Activated CD4-positive, alpha-beta T cell treated with anti-CD3 and anti-CD28 coated beads, Interleukin-2, amount 10 ng/mL, durations not matched to agents 24 days and 14 days (primary cell): ENCODE measurements around the gene ANKRD12. TPM values are rescaled to one million over a fixed set of nuclear protein-coding genes. Genes with fewer than 3 reads are reported as not detected.
A peak's percentile ranks its signal among the peaks of the same experiment; 100 is the strongest.

Source experiments
- DNase-seq: peaks from one replicate; pipeline ENCODE4 v3.0.0; 2022
- H3K27ac Mint-ChIP-seq: one replicate; pipeline ENCODE4 v1.8.0; 2022; ENCODE audit warnings: mild to moderate bottlenecking, mixed read lengths
- H3K27me3 Mint-ChIP-seq: one replicate; pipeline ENCODE4 v1.8.0; 2022; ENCODE audit warnings: mixed read lengths
- H3K36me3 Mint-ChIP-seq: one replicate; pipeline ENCODE4 v1.8.0; 2022; ENCODE audit warnings: low read depth, mild to moderate bottlenecking, mixed read lengths
- H3K4me1 Mint-ChIP-seq: one replicate; pipeline ENCODE4 v1.8.0; 2021; ENCODE audit warnings: mixed read lengths
- H3K4me3 Mint-ChIP-seq: one replicate; pipeline ENCODE4 v1.8.0; 2022; ENCODE audit warnings: mild to moderate bottlenecking, moderate library complexity, mixed read lengths
- H3K9me3 Mint-ChIP-seq: one replicate; pipeline ENCODE4 v1.8.0; 2021; ENCODE audit warnings: mixed read lengths
- intact Hi-C: fragments of 100-400 bp; cut with micrococcal nuclease; formaldehyde crosslinking; loops from one replicate; pipeline ENCODE4 v1.15.1; 2023
- total RNA-seq: library from RNA; stranded (reverse); gene quantifications from 2 replicates; pipeline ENCODE4 v1.2.3, GENCODE V29; 2022

ANKRD12 gene
- total RNA-seq, 1 donor from 2014 or later, result 60.8 TPM

DNA sequence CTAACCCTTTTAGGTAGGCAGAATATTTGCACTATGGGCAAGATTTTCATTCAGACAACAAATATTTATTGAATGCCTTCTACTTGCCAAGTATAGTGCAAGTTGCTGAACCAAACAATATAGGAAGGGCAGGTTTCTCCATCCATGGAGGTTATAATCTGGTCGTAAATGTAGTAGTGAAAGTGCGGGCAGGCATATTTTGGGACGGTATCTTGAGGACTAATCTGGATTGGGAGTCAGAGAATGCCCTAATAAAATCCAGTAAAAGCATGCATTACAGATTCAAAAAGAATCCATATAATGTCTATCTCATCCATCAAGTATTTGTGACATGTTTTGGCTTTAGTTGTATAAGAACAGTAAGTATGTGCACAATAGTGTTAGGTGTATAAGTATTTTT lies 35.8 kb upstream of the ANKRD12 start:
- Mint-ChIP-seq H3K36me3 (peaks cover 26% of the 10 kb centered on the region), H3K27ac (peak overlapping the region; percentile 66), H3K27me3 (no peaks in the 10 kb centered on the region), H3K4me1 (peaks cover 50% of the 10 kb centered on the region), H3K4me3 (peak overlapping the region; percentile 25), H3K9me3 (no peaks in the 10 kb centered on the region)
- DNase-seq, result peak; percentile 47
- intact Hi-C loops, result loop anchor here (5.0 kb wide), 1 partner anchor 812 kb away; the partner anchor contains the start of gene VAPA

DNA sequence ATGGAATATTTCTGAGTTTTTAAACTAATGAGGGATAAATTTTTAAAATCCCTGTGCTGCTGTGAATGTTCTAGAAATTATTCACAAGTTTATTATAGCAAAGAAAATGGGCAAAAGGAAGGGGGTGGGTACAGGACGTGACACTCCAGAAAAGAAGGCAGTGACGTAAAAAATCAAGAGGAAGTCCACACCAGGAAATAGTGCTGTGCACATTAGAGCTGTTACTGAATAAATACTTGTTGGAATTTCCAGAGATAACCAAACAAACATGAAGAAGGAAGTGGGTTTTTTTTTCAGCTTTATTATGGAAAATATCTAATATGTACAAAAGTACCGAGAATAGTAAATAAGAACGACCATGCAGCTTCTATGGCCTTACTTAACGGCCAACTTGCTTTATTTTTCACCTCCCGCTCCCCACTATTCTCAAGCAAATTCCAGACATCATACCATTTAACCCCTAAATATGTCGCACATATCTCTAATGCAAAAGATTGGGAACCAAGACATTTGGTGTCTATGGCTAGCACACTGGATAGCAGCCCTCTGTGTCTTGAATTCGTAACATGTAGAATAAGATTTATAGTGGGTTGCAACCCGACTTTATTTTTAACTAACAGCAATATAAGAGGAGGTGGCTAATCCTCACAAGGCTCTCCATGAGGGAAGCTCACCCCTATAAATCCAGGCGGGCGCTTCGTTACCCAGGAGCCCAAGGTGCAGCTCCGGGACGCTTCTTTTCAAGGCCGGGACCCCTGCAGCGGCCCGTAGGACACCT lies 34.7 kb upstream of the ANKRD12 start:
- Mint-ChIP-seq H3K27ac (peak overlapping the region; percentile 98), H3K9me3 (no peaks in the 10 kb centered on the region), H3K27me3 (no peaks in the 10 kb centered on the region), H3K4me1 (peaks cover 53% of the 10 kb centered on the region), H3K4me3 (peak overlapping the region; percentile 95), H3K36me3 (peaks cover 35% of the 10 kb centered on the region)
- intact Hi-C loops, result loop anchor here (1.0 to 5.0 kb wide), 5 partner anchors 8 to 810 kb away; partner anchors contain the start of genes ANKRD12 and VAPA
- DNase-seq, result peak; percentile 81

DNA sequence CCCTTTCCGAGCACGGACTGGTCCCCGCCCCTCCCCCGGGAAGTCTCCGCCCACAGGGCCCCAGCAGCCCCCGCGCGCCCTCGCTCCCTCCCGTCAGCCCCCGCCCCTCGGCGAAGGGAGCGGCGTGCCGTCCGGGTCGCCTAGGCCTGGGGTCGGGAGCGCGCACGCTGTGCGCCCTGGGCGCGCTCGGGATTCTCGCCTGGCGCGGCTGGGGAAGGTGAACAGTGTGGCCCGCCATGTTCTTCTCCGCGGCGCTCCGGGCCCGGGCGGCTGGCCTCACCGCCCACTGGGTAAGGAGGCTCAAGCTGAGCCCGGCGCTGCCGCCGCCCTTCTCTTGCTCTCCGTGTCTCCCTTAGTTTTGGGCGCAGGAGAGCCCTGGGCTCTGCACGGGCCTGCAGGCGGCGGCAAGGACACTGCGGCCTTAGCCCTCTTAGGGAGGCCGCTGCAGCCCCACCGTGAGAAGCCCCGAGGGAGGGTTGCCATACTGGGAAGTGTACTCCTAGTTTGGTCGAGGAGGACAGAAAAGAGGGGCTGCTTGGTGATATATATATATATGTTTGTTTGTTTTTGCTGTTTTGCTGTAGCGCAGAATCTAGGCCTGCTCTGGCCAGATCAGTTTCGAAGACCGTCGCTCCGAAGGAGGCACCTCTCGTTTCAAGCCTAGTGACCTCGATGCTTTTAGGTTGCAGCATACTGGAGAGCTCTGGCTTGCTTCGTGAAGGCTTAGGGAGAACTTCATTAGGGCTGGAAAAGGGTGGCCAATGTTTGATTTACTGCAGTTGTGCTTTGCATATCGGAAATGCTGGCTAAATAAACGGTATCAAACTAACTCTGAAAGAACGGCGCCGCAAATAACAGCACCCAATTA lies 33.8 kb upstream of the ANKRD12 start, which contains the start of gene NDUFV2:
Gene NDUFV2 (plus strand): TSS at position 192 of the 868 bp plus-strand sequence. CDS start 45 bp downstream, at position 237.
- peaks cover 43% of the 10 kb centered on the region for H3K36me3 Mint-ChIP-seq
- no peaks in the 10 kb centered on the region for H3K9me3 Mint-ChIP-seq
- H3K4me3 Mint-ChIP-seq, result peak within 1 kb of the TSS; percentile 95
- no peaks in the 10 kb centered on the region for H3K27me3 Mint-ChIP-seq
- intact Hi-C loops, result loop anchor here (1.0 to 5.0 kb wide), 5 partner anchors 8 to 810 kb away; partner anchors contain the start of genes ANKRD12 and VAPA
- H3K27ac Mint-ChIP-seq, result peak within 1 kb of the TSS; percentile 98
- peak; percentile 100 for DNase-seq
- H3K4me1 Mint-ChIP-seq, result peaks cover 54% of the 10 kb centered on the region

GRCh38 chr18:9103376-9103873 lies 33.2 kb upstream of the ANKRD12 start:
- H3K4me1 Mint-ChIP-seq, result peaks cover 55% of the 10 kb centered on the region
- no peaks in the 10 kb centered on the region for H3K27me3 Mint-ChIP-seq
- peaks cover 46% of the 10 kb centered on the region for H3K36me3 Mint-ChIP-seq
- intact Hi-C loops, result loop anchor here (2.0 to 5.0 kb wide), 2 partner anchors 13 to 809 kb away; partner anchors contain the start of gene VAPA
- peak overlapping the region; percentile 95 for H3K4me3 Mint-ChIP-seq
- peak; percentile 54 for DNase-seq
- peak overlapping the region; percentile 98 for H3K27ac Mint-ChIP-seq
- no peaks in the 10 kb centered on the region for H3K9me3 Mint-ChIP-seq

DNA sequence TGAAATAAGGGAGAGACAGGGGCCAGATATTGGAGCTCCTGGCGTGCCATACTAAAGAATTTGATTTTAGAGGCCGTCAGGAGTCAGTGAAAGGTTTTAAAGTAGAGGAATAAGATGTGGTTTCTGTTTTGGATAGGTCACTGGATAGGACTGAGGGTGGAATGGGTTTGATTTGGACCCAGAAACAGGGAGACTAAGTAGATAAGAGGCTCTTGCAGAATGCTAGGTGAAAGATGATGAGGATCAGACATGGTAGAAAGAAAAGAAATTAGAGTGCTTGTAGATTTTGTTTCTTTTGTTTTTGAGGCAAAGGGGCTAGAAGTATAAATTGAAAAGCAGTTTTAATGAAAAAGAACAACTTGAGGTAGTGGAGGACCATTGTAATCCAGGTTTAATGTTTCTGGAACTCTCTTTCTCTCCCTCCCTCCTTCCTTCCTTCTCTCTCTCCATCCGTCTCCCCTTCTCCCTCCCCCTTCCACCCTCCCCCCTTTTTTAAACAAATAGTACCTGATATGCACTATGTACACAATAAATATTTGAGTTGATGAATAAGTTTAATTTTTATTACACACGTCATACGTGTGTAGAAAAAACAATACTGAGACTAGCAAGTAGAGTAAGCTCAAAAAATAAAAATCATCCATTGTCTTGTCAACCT lies 32.2 kb upstream of the ANKRD12 start:
- Mint-ChIP-seq H3K36me3 (peaks cover 53% of the 10 kb centered on the region), H3K27me3 (no peaks in the 10 kb centered on the region), H3K9me3 (no peaks in the 10 kb centered on the region), H3K4me1 (peaks cover 61% of the 10 kb centered on the region), H3K4me3 (peak overlapping the region; percentile 95), H3K27ac (peak overlapping the region; percentile 98)
- intact Hi-C loops, result loop anchor here (5.0 kb wide), 1 partner anchor 808 kb away; the partner anchor contains the start of gene VAPA
- no peak for DNase-seq

GRCh38 chr18:9105420-9105819 lies 31.2 kb upstream of the ANKRD12 start:
- H3K36me3 Mint-ChIP-seq, result peaks cover 56% of the 10 kb centered on the region
- no peaks in the 10 kb centered on the region for H3K27me3 Mint-ChIP-seq
- no peaks in the 10 kb centered on the region for H3K9me3 Mint-ChIP-seq
- peak overlapping the region; percentile 98 for H3K27ac Mint-ChIP-seq
- intact Hi-C loops, result loop anchor here (5.0 kb wide), 1 partner anchor 372 kb away; the partner anchor contains the start of gene RALBP1
- H3K4me1 Mint-ChIP-seq, result peaks cover 64% of the 10 kb centered on the region
- peak; percentile 53 for DNase-seq
- peak overlapping the region; percentile 95 for H3K4me3 Mint-ChIP-seq

DNA sequence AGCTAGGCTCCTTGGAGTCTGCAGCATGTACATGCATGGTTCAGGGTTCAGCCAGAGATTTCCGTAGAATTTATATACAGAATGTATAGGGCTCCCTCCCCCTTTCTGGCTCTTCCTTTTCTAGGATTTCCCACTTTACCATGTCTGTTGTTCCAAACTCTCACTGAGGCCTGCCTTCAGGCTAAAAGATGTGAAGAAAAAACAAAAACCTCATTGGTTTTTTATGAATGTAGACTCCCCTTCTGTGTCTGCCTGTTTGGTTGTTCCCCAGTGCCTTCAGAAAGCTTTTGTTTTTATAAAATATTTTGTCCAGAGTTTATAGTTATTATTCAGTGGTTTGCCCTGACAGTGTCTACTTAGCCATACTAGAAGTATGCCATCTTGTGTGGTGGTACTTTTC lies 30.5 kb upstream of the ANKRD12 start:
- Mint-ChIP-seq H3K4me1 (peaks cover 65% of the 10 kb centered on the region), H3K4me3 (peak overlapping the region; percentile 95), H3K9me3 (no peaks in the 10 kb centered on the region), H3K36me3 (peaks cover 62% of the 10 kb centered on the region), H3K27me3 (no peaks in the 10 kb centered on the region), H3K27ac (peak overlapping the region; percentile 98)
- DNase-seq, result peak; percentile 53
- intact Hi-C loops, result loop anchor here (5.0 kb wide), 1 partner anchor 371 kb away; the partner anchor contains the start of gene RALBP1

DNA sequence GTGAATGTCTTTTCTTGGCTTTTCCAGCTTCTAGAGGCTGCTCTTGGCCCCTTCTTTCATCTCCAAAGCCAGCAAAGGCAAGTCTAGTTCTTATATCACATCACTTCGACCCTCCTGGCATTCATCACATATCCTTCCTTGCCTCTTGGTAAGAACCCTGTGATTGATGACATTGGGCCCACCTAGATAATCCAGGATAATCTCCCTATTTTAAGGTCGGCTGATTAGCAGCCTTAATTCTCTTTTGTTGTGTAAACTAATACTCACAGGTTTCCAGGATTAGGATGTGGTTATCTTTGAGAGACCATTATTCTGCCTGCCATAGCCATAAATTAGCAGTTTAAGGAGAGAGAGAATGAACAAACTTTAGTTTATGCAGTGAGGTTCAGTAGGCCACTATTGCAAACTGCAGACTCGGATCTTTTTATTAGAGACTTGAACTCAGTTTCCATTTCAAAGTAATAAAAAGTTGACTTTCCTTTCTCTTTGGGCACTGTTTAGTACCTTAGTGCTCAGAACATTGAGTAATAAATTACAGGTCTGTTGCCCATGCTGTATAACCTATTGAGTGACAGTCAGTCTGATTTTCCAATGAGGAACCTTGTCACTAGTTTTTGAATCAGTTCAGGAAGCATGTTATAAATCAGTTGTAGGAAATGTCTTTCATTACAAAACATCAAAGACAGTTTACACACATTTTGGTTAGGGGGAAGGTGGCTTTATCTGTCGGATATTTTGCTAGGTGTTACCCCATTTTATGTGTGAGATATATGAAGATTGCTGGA lies 29.6 kb upstream of the ANKRD12 start:
- Mint-ChIP-seq H3K36me3 (peaks cover 68% of the 10 kb centered on the region), H3K27ac (peak overlapping the region; percentile 98), H3K4me3 (peak overlapping the region; percentile 95), H3K4me1 (peaks cover 60% of the 10 kb centered on the region), H3K9me3 (no peaks in the 10 kb centered on the region), H3K27me3 (no peaks in the 10 kb centered on the region)
- intact Hi-C loops, result loop anchor here (5.0 kb wide), 1 partner anchor 370 kb away; the partner anchor contains the start of gene RALBP1
- no peak for DNase-seq

GRCh38 chr18:9108911-9109310 lies 27.7 kb upstream of the ANKRD12 start:
- H3K9me3 Mint-ChIP-seq, result no peaks in the 10 kb centered on the region
- peaks cover 69% of the 10 kb centered on the region for H3K4me1 Mint-ChIP-seq
- H3K36me3 Mint-ChIP-seq, result peaks cover 77% of the 10 kb centered on the region
- no peaks in the 10 kb centered on the region for H3K27me3 Mint-ChIP-seq
- DNase-seq, result peak; percentile 60
- intact Hi-C loops, result loop anchor here (1.0 to 5.0 kb wide), 2 partner anchors 8 to 368 kb away; partner anchors contain the start of gene RALBP1
- peak overlapping the region; percentile 58 for H3K4me3 Mint-ChIP-seq
- peak overlapping the region; percentile 81 for H3K27ac Mint-ChIP-seq

- Mint-ChIP-seq H3K27me3 (no peaks in the 10 kb centered on the region), H3K4me3 (peak overlapping the region; percentile 58), H3K36me3 (peaks cover 71% of the 10 kb centered on the region), H3K27ac (peak overlapping the region; percentile 81), H3K9me3 (no peaks in the 10 kb centered on the region), H3K4me1 (peaks cover 66% of the 10 kb centered on the region)
- intact Hi-C loops, result loop anchor here (1.0 to 5.0 kb wide), 2 partner anchors 8 to 368 kb away; partner anchors contain the start of gene RALBP1
- no peak for DNase-seq
Observed at GRCh38 chr18:9109523-9109922, 27.1 kb upstream of the ANKRD12 start.

GRCh38 chr18:9113468-9114149 lies 23.0 kb upstream of the ANKRD12 start:
- H3K27ac Mint-ChIP-seq, result peak overlapping the region; percentile 85
- peak overlapping the region; percentile 38 for H3K4me3 Mint-ChIP-seq
- no peaks in the 10 kb centered on the region for H3K9me3 Mint-ChIP-seq
- DNase-seq, result peak; percentile 58
- peaks cover 63% of the 10 kb centered on the region for H3K4me1 Mint-ChIP-seq
- intact Hi-C loops, result no loop called here
- H3K36me3 Mint-ChIP-seq, result peaks cover 55% of the 10 kb centered on the region
- no peaks in the 10 kb centered on the region for H3K27me3 Mint-ChIP-seq

- Mint-ChIP-seq H3K27ac (peak overlapping the region; percentile 99), H3K9me3 (no peaks in the 10 kb centered on the region), H3K4me3 (peak overlapping the region; percentile 87), H3K4me1 (peaks cover 56% of the 10 kb centered on the region), H3K27me3 (no peaks in the 10 kb centered on the region), H3K36me3 (peaks cover 56% of the 10 kb centered on the region)
- intact Hi-C loops, result loop anchor here (2.0 kb wide), 1 partner anchor 13 kb away; the partner anchor contains the start of gene NDUFV2
- no peak for DNase-seq
Observed at GRCh38 chr18:9115984-9116383, 20.6 kb upstream of the ANKRD12 start.
